ENCODE measurements around the gene PAPOLA.
"Not testable (repeated sequence)": the region's sequence is repeated elsewhere in the genome, so short reads cannot be mapped to it uniquely, and the experiment has no call there.

PAPOLA gene

GRCh38 chr14:96501740-96502620, at the start of gene PAPOLA:
PAPOLA (plus strand) TSS chr14:96502382; CDS start chr14:96502593, 211 bp downstream.
- peak; percentile 97 for DNase-seq

GRCh38 chr14:96452684-96453083, 49.5 kb upstream of the PAPOLA start:
- DNase-seq, result no peak

- no peak for DNase-seq
Measured at GRCh38 chr14:96455588-96455987, 46.6 kb upstream of the PAPOLA start.

GRCh38 chr14:96459851-96460250, 42.3 kb upstream of the PAPOLA start:
- no peak for DNase-seq

- DNase-seq, result no peak
Measured at GRCh38 chr14:96461950-96462798, 40.0 kb upstream of the PAPOLA start.

GRCh38 chr14:96464136-96464535, 38.0 kb upstream of the PAPOLA start:
- no peak for DNase-seq

GRCh38 chr14:96466918-96467317, 35.3 kb upstream of the PAPOLA start:
- no peak for DNase-seq

GRCh38 chr14:96470331-96470730, 31.9 kb upstream of the PAPOLA start:
- DNase-seq, result no peak

GRCh38 chr14:96470967-96471366, 31.2 kb upstream of the PAPOLA start:
- not testable (repeated sequence) for DNase-seq

- DNase-seq, result no peak
Measured at GRCh38 chr14:96478119-96478518, 24.1 kb upstream of the PAPOLA start.

GRCh38 chr14:96479435-96480146, 22.6 kb upstream of the PAPOLA start:
- no peak for DNase-seq

GRCh38 chr14:96481731-96482314, 20.4 kb upstream of the PAPOLA start:
- no peak for DNase-seq

- DNase-seq, result no peak
Measured at GRCh38 chr14:96482986-96483385, 19.2 kb upstream of the PAPOLA start.

GRCh38 chr14:96484399-96484798, 17.8 kb upstream of the PAPOLA start:
- no peak for DNase-seq

GRCh38 chr14:96486705-96487104, 15.5 kb upstream of the PAPOLA start:
- no peak for DNase-seq

GRCh38 chr14:96489327-96489726, 12.9 kb upstream of the PAPOLA start:
- no peak for DNase-seq

- DNase-seq, result no peak
Measured at GRCh38 chr14:96493178-96493577, 9.0 kb upstream of the PAPOLA start.

GRCh38 chr14:96494331-96494730, 7.9 kb upstream of the PAPOLA start:
- DNase-seq, result no peak

- DNase-seq, result peak; percentile 14
Measured at GRCh38 chr14:96497087-96497486, 5.1 kb upstream of the PAPOLA start.

- peak; percentile 20 for DNase-seq
Measured at GRCh38 chr14:96497586-96497985, 4.6 kb upstream of the PAPOLA start.

GRCh38 chr14:96501217-96501739, 904 bp upstream of the PAPOLA start:
- DNase-seq, result no peak

- DNase-seq, result peak; percentile 55
Measured at GRCh38 chr14:96502621-96503305, 581 bp downstream of the PAPOLA start.

Measured in inflammatory macrophage treated with lipopolysaccharide for 4 hours (primary cell).